GM23338 (cell line): ENCODE measurements around the gene TXLNB. TPM values are rescaled to one million over a fixed set of nuclear protein-coding genes. Genes with fewer than 3 reads are reported as not detected.

ENCODE experiments used
- ATAC-seq: fragments of 200-7000 bp; cut with Tn5 transposase; 3 replicates; pipeline ENCODE4 v1.9.1; 2020
- DNase-seq: peaks from one replicate; pipeline ENCODE4 v3.0.0-alpha.2; 2015; ENCODE audit warnings: low spot score
- H2AFZ ChIP-seq: fragments of 200-600 bp; sonication (generic); 2 replicates; pipeline ENCODE4 v1.8.0; 2016; ENCODE audit warnings: antibody characterized with exemption, mild to moderate bottlenecking, moderate library complexity
- H3F3A ChIP-seq: fragments of 200-600 bp; sonication (generic); replicated peaks from 2 replicates; pipeline ENCODE4 v1.8.0; 2017; ENCODE audit warnings: antibody characterized with exemption, mixed run types, low read depth
- H3K27ac ChIP-seq: fragments of 200-600 bp; sonication (generic); 2 replicates; pipeline ENCODE4 v1.6.1; 2016; ENCODE audit warnings: low read depth
- H3K27me3 ChIP-seq: fragments of 200-600 bp; sonication (generic); 2 replicates; pipeline ENCODE4 v1.8.0; 2016; ENCODE audit warnings: mild to moderate bottlenecking, mixed run types, moderate library complexity; ENCODE audit not compliant: insufficient read depth
- H3K36me3 ChIP-seq: fragments of 200-600 bp; sonication (generic); 2 replicates; pipeline ENCODE4 v1.8.0; 2016; ENCODE audit warnings: mild to moderate bottlenecking; ENCODE audit not compliant: insufficient read depth
- H3K4me1 ChIP-seq: fragments of 200-600 bp; sonication (generic); 2 replicates; pipeline ENCODE4 v1.8.0; 2016; ENCODE audit warnings: mild to moderate bottlenecking, moderate library complexity; ENCODE audit not compliant: insufficient read depth
- H3K4me2 ChIP-seq: fragments of 200-600 bp; sonication (generic); 2 replicates; pipeline ENCODE4 v1.7.1; 2017; ENCODE audit warnings: mixed run types
- H3K4me3 ChIP-seq: fragments of 200-600 bp; sonication (generic); 2 replicates; pipeline ENCODE4 v1.6.1; 2016; ENCODE audit warnings: mixed run types
- H3K79me2 ChIP-seq: fragments of 200-600 bp; sonication (generic); replicated peaks from 2 replicates; pipeline ENCODE4 v1.8.0; 2017; ENCODE audit warnings: mild to moderate bottlenecking; ENCODE audit not compliant: insufficient read depth
- H3K9me2 ChIP-seq: fragments of 200-600 bp; sonication (generic); 2 replicates; pipeline ENCODE4 v1.8.0; 2017; ENCODE audit not compliant: insufficient read depth
- H4K20me1 ChIP-seq: fragments of 200-600 bp; sonication (generic); replicated peaks from 2 replicates; pipeline ENCODE4 v1.8.0; 2017; ENCODE audit warnings: mild to moderate bottlenecking; ENCODE audit not compliant: insufficient read depth
- H3K27ac Mint-ChIP-seq: 2 replicates; pipeline ENCODE4 v1.8.0; 2020; ENCODE audit warnings: inconsistent platforms, mild to moderate bottlenecking, moderate library complexity, mixed read lengths
- H3K27me3 Mint-ChIP-seq: 3 replicates; pipeline ENCODE4 v1.8.0; 2022; ENCODE audit warnings: low read depth, mild to moderate bottlenecking, moderate library complexity, mixed read lengths, inconsistent platforms; ENCODE audit not compliant: insufficient read depth, poor library complexity
- H3K36me3 Mint-ChIP-seq: 3 replicates; pipeline ENCODE4 v1.8.0; 2021; ENCODE audit warnings: low read depth, mild to moderate bottlenecking, inconsistent platforms, moderate library complexity, mixed read lengths
- H3K4me1 Mint-ChIP-seq: 3 replicates; pipeline ENCODE4 v1.8.0; 2020; ENCODE audit warnings: mild to moderate bottlenecking, inconsistent platforms, mixed read lengths
- H3K4me3 Mint-ChIP-seq: 3 replicates; pipeline ENCODE4 v1.8.0; 2021; ENCODE audit warnings: moderate library complexity, mild to moderate bottlenecking, inconsistent platforms, mixed read lengths
- H3K9me3 Mint-ChIP-seq: 3 replicates; pipeline ENCODE4 v1.8.0; 2020; ENCODE audit warnings: moderate library complexity, mild to moderate bottlenecking, inconsistent platforms, mixed read lengths
- CREB1 ChIP-seq: fragments of 250-450 bp; sonication (Bioruptor Pico); IDR thresholded peaks from 2 replicates; pipeline ENCODE4 v1.5.0; 2020; ENCODE audit warnings: low read depth, mild to moderate bottlenecking, moderate library complexity
- EZH2 ChIP-seq: fragments of 200-600 bp; sonication (generic); IDR thresholded peaks from one replicate; pipeline ENCODE4 v1.8.0; 2017; ENCODE audit warnings: antibody characterized with exemption, mild to moderate bottlenecking, low read depth; ENCODE audit not compliant: unreplicated experiment
- EZH2phosphoT487 ChIP-seq: fragments of 200-600 bp; sonication (generic); IDR thresholded peaks from one replicate; pipeline ENCODE4 v1.8.1; 2018; ENCODE audit warnings: antibody characterized with exemption; ENCODE audit not compliant: unreplicated experiment
- JUNB ChIP-seq: IDR thresholded peaks from one replicate; pipeline ENCODE4 v1.6.1; 2016; ENCODE audit warnings: antibody characterized with exemption; ENCODE audit not compliant: unreplicated experiment
- NANOG ChIP-seq: IDR thresholded peaks from 2 replicates; pipeline ENCODE4 v1.6.1; 2016; ENCODE audit warnings: antibody characterized with exemption, borderline replicate concordance
- POLR2AphosphoS5 ChIP-seq: IDR thresholded peaks from 2 replicates; pipeline ENCODE4 v1.6.1; 2016; ENCODE audit warnings: antibody characterized with exemption, low read depth
- REST ChIP-seq: IDR thresholded peaks from one replicate; pipeline ENCODE4 v1.6.1; 2018; ENCODE audit warnings: antibody characterized with exemption; ENCODE audit not compliant: unreplicated experiment
- STAT1 ChIP-seq: IDR thresholded peaks from one replicate; pipeline ENCODE4 v1.6.1; 2016; ENCODE audit warnings: antibody characterized with exemption; ENCODE audit not compliant: unreplicated experiment
- ZNF114 ChIP-seq: fragments of 250-450 bp; sonication (Bioruptor Pico); IDR thresholded peaks from 2 replicates; pipeline ENCODE4 v1.5.0; 2020; ENCODE audit warnings: mild to moderate bottlenecking, moderate library complexity
- ZNF331 ChIP-seq: fragments of 250-450 bp; sonication (Bioruptor Pico); IDR thresholded peaks from 2 replicates; pipeline ENCODE4 v1.5.0; 2020; ENCODE audit warnings: low read depth, mild to moderate bottlenecking, moderate library complexity
- polyA plus RNA-seq: library from polyadenylated mRNA; unstranded; fragments of >200 nt; fragmentation: Nextera tagmentation; extraction: Ambion mirVana; gene quantifications from 2 replicates; pipeline ENCODE4 v1.2.1, GENCODE V29; 2016
- total RNA-seq: library from RNA; depleted of rRNA; stranded (reverse); fragments of >200 nt; shearing (Covaris generic); gene quantifications from 2 replicates; pipeline ENCODE4 v1.2.3, GENCODE V29; 2014
- TF ChIP-seq, protein P1 (sequence below): IDR thresholded peaks from 2 replicates; pipeline ENCODE4 v1.6.1; 2016; ENCODE audit warnings: antibody characterized with exemption
- TF ChIP-seq, protein P2 (sequence below), 2 experiments: fragments of 200-600 bp in 1 of 2; sonication (generic) in 1 of 2; conservative IDR thresholded peaks; 2 replicates each; pipeline versions ENCODE4 v1.5.1 to v1.6.1; 2016 to 2017; ENCODE audit warnings: antibody characterized with exemption in 2 of 2, low read depth in 2 of 2, mild to moderate bottlenecking in 2 of 2, moderate library complexity in 1 of 2
- TF ChIP-seq, protein P3 (sequence below): fragments of 250-450 bp; sonication (Bioruptor Pico); IDR thresholded peaks from 2 replicates; pipeline ENCODE4 v1.5.0; 2020; ENCODE audit warnings: mild to moderate bottlenecking, moderate library complexity

TXLNB gene
- total and polyA plus RNA-seq, 2 experiments from 2014 or later, result 0.11 to 0.28 TPM

DNA sequence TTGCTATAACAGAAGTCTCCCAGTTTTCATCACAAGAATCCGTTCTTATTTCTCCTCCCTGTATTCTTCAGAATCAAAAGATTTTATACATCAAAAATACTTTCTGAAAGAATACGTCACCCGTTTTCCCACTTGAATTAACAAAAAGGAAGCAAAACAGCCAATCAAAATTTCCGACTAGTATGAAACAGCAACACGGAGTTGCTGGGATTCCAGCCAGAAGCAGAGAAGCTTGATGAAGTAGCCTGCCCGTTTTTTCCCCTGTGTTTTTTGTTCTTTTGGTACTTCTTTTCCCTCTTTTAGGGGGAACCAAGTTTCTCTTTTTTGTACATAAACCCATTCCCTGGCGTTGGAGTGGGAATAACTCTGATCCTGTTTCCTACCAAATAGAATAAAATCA lies 14.6 kb downstream of the TXLNB start:
- Mint-ChIP-seq H3K27me3 (no peaks in the 10 kb centered on the region), H3K9me3 (no peaks in the 10 kb centered on the region), H3K36me3 (no peaks in the 10 kb centered on the region), H3K4me3 (no peak overlapping the region), H3K27ac (no peak overlapping the region), H3K4me1 (no peaks in the 10 kb centered on the region)
- no peak overlapping the region for H3K4me2 ChIP-seq
- ATAC-seq, result no peak
- TF ChIP-seq POLR2AphosphoS5, result no peak
- no peak for TF ChIP-seq ZNF114
- TF ChIP-seq EZH2, result no peak
- TF ChIP-seq, protein P1, sequence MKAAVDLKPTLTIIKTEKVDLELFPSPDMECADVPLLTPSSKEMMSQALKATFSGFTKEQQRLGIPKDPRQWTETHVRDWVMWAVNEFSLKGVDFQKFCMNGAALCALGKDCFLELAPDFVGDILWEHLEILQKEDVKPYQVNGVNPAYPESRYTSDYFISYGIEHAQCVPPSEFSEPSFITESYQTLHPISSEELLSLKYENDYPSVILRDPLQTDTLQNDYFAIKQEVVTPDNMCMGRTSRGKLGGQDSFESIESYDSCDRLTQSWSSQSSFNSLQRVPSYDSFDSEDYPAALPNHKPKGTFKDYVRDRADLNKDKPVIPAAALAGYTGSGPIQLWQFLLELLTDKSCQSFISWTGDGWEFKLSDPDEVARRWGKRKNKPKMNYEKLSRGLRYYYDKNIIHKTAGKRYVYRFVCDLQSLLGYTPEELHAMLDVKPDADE, result no peak
- no peak for TF ChIP-seq STAT1
- no peak for TF ChIP-seq JUNB
- TF ChIP-seq NANOG, result no peak
- no peak for TF ChIP-seq CREB1 (CRISPR knock-in tag)
- TF ChIP-seq, protein P2, sequence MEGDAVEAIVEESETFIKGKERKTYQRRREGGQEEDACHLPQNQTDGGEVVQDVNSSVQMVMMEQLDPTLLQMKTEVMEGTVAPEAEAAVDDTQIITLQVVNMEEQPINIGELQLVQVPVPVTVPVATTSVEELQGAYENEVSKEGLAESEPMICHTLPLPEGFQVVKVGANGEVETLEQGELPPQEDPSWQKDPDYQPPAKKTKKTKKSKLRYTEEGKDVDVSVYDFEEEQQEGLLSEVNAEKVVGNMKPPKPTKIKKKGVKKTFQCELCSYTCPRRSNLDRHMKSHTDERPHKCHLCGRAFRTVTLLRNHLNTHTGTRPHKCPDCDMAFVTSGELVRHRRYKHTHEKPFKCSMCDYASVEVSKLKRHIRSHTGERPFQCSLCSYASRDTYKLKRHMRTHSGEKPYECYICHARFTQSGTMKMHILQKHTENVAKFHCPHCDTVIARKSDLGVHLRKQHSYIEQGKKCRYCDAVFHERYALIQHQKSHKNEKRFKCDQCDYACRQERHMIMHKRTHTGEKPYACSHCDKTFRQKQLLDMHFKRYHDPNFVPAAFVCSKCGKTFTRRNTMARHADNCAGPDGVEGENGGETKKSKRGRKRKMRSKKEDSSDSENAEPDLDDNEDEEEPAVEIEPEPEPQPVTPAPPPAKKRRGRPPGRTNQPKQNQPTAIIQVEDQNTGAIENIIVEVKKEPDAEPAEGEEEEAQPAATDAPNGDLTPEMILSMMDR (conservative IDR thresholded peaks at IDR 0.05; ENCODE audit: low read depth in 2 of 2), result no peak
- no peak for TF ChIP-seq REST
- TF ChIP-seq EZH2phosphoT487, result no peak
- TF ChIP-seq ZNF331, result no peak
- TF ChIP-seq, protein P3, sequence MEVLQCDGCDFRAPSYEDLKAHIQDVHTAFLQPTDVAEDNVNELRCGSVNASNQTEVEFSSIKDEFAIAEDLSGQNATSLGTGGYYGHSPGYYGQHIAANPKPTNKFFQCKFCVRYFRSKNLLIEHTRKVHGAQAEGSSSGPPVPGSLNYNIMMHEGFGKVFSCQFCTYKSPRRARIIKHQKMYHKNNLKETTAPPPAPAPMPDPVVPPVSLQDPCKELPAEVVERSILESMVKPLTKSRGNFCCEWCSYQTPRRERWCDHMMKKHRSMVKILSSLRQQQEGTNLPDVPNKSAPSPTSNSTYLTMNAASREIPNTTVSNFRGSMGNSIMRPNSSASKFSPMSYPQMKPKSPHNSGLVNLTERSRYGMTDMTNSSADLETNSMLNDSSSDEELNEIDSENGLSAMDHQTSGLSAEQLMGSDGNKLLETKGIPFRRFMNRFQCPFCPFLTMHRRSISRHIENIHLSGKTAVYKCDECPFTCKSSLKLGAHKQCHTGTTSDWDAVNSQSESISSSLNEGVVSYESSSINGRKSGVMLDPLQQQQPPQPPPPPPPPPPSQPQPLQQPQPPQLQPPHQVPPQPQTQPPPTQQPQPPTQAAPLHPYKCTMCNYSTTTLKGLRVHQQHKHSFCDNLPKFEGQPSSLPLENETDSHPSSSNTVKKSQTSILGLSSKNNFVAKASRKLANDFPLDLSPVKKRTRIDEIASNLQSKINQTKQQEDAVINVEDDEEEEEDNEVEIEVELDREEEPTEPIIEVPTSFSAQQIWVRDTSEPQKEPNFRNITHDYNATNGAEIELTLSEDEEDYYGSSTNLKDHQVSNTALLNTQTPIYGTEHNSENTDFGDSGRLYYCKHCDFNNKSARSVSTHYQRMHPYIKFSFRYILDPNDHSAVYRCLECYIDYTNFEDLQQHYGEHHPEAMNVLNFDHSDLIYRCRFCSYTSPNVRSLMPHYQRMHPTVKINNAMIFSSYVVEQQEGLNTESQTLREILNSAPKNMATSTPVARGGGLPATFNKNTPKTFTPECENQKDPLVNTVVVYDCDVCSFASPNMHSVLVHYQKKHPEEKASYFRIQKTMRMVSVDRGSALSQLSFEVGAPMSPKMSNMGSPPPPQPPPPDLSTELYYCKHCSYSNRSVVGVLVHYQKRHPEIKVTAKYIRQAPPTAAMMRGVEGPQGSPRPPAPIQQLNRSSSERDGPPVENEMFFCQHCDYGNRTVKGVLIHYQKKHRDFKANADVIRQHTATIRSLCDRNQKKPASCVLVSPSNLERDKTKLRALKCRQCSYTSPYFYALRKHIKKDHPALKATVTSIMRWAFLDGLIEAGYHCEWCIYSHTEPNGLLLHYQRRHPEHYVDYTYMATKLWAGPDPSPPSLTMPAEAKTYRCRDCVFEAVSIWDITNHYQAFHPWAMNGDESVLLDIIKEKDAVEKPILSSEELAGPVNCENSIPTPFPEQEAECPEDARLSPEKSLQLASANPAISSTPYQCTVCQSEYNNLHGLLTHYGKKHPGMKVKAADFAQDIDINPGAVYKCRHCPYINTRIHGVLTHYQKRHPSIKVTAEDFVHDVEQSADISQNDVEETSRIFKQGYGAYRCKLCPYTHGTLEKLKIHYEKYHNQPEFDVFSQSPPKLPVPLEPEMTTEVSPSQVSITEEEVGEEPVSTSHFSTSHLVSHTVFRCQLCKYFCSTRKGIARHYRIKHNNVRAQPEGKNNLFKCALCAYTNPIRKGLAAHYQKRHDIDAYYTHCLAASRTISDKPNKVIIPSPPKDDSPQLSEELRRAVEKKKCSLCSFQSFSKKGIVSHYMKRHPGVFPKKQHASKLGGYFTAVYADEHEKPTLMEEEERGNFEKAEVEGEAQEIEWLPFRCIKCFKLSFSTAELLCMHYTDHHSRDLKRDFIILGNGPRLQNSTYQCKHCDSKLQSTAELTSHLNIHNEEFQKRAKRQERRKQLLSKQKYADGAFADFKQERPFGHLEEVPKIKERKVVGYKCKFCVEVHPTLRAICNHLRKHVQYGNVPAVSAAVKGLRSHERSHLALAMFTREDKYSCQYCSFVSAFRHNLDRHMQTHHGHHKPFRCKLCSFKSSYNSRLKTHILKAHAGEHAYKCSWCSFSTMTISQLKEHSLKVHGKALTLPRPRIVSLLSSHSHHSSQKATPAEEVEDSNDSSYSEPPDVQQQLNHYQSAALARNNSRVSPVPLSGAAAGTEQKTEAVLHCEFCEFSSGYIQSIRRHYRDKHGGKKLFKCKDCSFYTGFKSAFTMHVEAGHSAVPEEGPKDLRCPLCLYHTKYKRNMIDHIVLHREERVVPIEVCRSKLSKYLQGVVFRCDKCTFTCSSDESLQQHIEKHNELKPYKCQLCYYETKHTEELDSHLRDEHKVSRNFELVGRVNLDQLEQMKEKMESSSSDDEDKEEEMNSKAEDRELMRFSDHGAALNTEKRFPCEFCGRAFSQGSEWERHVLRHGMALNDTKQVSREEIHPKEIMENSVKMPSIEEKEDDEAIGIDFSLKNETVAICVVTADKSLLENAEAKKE (CRISPR knock-in tag), result no peak
- H3K27ac ChIP-seq, result no peak overlapping the region
- peak overlapping the region; percentile 53; the same call in 1 of the 2 replicates for H2AFZ ChIP-seq
- no peaks in the 10 kb centered on the region for H4K20me1 ChIP-seq
- no peak overlapping the region for H3K4me3 ChIP-seq
- no peaks in the 10 kb centered on the region; the same call in 1 of the 2 replicates for H3K9me2 ChIP-seq
- no peak for DNase-seq
- H3K79me2 ChIP-seq, result no peaks in the 10 kb centered on the region
- no peaks in the 10 kb centered on the region for H3K4me1 ChIP-seq
- H3K27me3 ChIP-seq, result no peaks in the 10 kb centered on the region
- no peaks in the 10 kb centered on the region for H3F3A ChIP-seq
- no peaks in the 10 kb centered on the region for H3K36me3 ChIP-seq
